NCI-H2081 treated with DMSO at 0.1 percent for 48 hours (cell line): ENCODE data around the gene SLC8A3.

Source experiments
- DNase-seq: peaks from one replicate; lab custom pipeline; 2025; lab: John Stamatoyannopoulos, UW

SLC8A3 gene

DNA sequence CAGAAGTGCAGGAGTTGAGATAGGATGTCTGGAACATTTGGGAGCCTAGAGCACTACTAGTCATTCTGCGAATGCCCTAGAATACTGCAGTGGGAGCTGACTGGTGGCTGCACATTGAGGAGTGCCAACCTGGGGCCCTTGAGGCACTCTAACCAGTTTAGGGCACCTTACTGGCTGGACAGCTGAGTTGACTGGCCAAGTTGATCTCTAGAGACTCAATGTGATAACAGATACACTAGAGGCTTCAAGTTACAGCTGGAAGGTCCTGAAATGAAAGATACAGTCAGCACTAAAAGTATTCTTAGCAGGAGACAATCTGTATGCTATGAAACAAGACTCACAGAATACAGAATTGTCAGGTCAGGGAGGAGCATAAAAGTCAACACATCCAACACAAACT lies 8.0 kb downstream of the SLC8A3 start:
- DNase-seq: no peak

DNA sequence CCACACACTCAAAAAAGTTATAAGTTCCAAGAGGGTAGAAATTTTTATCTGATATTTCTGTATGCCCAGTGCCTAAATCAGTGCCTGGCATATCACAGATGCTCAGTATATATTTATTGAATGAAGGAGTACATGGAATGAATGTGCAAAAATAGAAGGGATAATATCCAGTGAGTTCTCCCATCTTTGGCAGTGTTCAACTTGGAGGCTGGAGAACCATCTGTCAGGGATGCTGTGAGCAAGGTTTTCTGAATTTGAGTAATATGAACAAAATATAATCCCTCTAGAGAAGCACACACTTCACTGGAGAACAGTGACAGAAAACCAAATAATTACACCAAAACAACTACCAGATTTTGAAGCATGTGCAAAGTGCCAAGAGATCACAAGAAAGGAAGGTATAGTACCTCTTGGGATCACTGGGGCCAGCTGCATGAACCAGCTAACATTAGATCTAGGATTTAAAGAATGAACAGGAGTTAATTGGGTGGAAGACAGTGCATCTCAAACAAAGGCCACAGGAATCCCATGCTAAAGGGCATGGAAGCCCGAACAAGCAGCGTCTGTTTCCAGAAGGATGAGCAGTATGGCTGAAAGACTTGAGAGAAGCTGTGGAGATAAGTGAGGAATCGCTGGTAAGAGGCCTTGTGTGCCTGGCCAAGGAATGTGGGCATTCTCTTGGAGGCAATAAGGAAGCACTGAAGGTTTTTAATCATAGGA lies 11.5 kb downstream of the SLC8A3 start:
- no peak for DNase-seq

DNA sequence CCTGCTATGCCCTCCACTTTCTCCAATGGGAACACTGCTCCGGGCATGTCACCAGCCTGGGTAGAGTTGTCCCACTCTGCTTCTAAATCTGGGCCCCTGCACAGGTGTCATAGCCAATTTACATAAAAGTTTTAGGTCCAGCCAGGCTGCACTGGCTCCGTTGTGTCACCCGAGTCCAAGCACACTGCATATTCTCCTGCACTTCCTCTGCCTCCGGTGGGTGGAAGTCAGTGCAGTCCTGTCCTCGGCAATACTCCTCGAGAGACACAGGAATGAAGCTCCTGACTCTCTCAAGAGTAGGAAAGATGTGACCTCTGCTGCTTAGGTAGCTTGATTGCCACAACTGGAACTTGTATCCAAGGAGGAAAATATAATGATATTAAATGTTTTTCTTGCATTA lies 15.2 kb downstream of the SLC8A3 start:
- DNase-seq: no peak

- no peak for DNase-seq
These were observed 17.0 kb downstream of the SLC8A3 start for GRCh38 chr14:70171726-70172125.

- no peak for DNase-seq
These were observed 17.8 kb downstream of the SLC8A3 start for GRCh38 chr14:70170976-70171375.

GRCh38 chr14:70168406-70168805 lies 20.3 kb downstream of the SLC8A3 start:
- no peak for DNase-seq

GRCh38 chr14:70166530-70167203 lies 22.1 kb downstream of the SLC8A3 start:
- DNase-seq: no peak

DNA sequence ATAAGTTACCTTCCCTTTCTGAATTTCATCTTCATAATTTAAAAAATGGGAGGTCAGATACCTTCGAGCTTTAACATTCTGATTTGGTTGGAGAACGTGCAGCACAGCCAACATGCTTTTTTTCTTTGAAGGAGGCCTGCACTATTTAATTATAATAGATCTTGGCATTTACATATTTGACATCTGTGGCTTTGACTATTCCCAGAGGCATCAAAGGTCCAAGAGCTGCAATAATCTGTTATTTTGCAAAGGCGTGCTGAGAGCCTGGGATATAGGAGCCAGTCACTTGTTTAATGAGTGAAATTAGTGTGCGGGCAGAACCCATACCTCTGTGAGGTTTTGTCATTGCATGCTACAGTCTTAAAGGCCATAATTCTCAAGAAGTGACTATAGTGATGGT lies 26.4 kb downstream of the SLC8A3 start:
- DNase-seq: no peak

- DNase-seq: no peak
These were observed 32.2 kb downstream of the SLC8A3 start for GRCh38 chr14:70156592-70156991.

DNA sequence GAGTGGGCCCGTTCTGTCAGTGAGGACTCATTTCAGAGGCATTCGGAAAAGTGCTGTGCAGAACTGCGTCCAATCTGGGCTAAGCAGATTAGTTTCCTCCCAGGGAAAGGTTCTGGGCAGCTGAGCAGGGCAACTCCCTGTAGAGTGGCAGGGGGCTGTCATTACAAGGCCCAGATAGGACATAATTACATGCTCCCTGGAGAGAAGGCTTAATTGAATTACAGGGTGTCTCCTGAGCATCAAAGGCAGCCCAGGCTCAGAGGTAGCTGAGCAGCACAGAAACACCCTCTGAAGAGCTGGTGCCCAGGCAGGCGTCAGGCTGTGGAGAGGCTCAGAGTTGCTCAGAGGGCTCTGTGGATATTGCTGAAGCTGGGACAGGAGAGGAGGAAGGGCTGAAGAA lies 36.0 kb downstream of the SLC8A3 start:
- DNase-seq: peak; percentile 6

- DNase-seq: no peak
These were observed 36.7 kb downstream of the SLC8A3 start for GRCh38 chr14:70152081-70152480.

DNA sequence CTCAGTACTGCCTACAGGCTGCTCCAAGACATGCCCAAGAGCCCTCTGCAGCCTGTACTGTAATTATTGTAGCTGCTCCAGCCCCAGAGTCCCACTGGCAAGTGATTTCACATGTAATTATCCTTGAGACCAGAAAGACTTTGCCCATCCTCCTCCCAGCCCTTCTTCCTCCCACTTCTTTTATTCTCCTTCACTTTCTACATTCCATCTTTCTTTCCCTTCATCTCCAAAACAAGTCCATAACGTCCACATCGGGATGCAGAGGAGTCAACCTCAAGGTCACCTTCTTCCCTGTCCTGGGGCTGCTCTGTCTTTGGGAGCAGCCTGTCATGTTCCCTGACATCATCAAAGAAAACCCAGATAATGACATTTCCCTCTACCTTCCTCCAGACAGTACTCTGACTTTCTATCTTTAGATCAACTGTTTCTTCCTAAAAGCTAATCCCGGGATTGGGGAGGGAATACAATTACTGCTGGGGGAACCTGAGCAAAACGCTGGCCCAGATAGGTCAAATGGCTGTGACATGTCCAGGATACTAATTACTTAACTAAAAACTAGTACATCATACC lies 39.1 kb downstream of the SLC8A3 start:
- DNase-seq: no peak

DNA sequence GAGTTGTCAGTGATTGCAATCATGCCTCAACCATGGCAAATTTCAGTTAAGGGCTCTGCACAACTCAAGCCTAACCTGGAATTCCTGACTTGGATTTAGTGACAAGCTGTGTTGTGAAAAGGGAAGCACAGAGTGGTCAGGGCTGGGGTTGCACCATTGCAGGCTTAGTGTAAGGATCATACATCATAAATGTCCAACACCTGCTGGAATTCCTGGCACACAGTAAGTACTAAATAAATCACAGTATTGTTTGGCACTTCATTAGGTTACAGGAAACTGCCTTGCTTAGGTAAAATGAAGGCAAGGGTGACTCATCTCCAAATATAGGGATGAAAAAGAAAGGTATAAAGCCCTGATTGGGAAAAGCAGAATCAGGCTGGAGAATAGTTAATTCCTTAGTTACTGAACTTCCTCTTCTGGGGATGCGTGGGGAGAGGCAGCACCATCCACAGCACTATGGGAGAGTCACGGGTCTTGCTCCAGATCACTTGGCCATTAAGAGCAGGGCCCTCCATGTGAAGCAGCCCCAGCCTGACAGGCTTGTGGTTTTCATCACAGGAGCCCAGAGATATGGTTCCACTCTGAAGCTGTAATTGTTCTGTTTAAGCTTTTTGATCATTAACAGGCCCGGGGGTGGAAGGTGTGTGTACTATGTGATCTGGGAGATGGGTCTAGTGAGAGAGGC lies 39.7 kb downstream of the SLC8A3 start:
- DNase-seq: no peak

DNA sequence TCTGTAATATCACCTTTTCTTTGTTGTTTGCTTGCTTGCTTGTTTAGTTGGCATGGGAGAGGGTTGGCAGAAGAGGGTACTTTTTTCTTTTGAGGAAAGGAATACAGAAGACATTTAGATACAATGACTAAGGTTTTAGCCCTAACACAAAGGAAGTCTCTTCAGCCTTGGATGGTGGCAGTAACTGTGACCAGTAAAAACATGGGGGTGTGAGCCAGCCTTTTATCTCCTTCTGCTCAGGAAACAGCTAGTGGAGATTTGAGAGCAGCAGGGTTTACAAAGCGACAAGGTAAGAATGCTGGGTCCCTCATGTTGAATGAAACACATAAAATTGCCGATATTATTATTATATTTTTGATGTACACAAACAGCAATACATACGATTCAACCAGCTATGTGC lies 40.4 kb downstream of the SLC8A3 start:
- no peak for DNase-seq

- DNase-seq: no peak
These were observed 44.7 kb downstream of the SLC8A3 start for GRCh38 chr14:70144046-70144445.

- no peak for DNase-seq
These were observed 45.4 kb downstream of the SLC8A3 start for GRCh38 chr14:70143306-70143705.

DNA sequence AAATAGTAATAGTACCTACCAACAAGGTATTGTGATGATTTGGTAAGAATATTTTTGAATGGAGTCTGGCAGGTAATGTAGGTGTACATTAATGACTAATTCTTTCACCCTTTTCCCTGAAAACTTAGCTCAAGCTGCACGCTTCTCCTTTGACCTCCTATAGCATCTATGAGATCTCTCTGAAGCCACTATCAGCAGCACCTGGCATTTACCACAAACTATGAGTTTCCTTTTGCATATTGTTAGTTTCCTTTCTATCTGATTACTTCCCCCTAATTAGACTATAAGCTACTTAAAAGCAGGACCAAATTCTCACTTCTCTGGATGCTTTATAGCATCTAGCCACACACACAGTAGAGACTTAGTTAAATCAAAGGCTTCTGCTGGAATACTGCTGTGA lies 48.1 kb downstream of the SLC8A3 start:
- no peak for DNase-seq

GRCh38 chr14:70139384-70139783 lies 49.4 kb downstream of the SLC8A3 start:
- DNase-seq: no peak

DNA sequence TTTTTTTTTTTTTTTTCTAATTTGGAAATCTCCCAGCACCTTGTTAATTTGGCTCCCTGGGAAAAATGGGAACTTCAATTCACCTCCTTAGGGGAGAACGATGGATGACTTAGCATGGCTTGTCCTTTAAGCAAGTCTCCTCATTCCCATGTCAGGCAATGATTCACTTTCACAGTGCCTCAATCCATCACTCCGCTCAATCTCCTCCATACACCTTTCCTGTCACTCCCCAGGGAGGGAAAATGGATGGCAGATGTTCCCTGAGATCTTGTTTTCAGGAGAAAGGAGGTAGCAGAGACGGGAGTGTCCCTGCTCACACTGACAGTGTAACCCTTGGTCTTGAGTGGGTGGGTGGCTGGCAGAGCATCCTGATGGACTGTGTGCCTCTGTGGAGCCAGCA lies 51.0 kb downstream of the SLC8A3 start:
- DNase-seq: no peak

- no peak for DNase-seq
These were observed 55.3 kb downstream of the SLC8A3 start for GRCh38 chr14:70133461-70133860.

DNA sequence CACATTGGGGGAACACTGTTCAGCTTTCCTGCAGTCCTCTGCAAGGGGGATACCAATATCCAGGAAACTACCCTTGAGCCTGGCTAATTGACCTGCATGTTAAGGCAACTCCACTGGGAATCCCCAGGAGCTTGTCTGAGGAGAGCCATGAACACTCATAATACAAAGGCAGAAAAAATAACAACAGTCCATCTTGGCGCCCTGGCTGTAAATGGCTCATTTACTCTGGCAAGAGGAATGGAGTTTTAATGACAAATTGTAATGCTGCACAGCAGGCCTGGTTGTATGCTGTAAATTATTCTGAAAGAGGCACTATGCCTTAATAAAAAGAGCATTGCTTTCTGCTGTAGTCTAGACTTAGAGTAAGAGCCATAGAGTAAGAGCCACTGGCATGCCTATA lies 58.3 kb downstream of the SLC8A3 start:
- DNase-seq: peak; percentile 57

DNA sequence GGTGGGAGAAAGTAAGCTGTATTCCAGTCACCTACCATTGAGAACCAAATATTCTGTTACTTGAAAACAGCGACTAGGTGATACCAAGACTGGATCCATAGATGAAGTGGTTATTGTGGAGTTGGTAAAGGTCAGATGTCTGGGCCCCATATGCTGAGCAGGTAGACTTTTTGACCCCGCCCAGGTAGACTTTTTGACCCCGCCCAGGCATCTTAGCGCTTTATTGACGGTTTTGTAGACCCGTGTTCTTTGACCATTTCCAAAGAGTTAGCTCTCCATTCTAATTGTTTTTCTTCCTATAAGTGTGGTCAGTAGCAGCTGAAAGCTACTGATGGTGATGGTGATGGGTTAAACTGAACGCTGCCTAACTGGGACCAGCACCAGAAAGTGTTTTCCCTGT lies 61.6 kb downstream of the SLC8A3 start:
- no peak for DNase-seq

GRCh38 chr14:70123796-70124195 lies 65.0 kb downstream of the SLC8A3 start:
- no peak for DNase-seq
